ENCODE measurements around the gene CEMIP2.

CEMIP2 gene

DNA sequence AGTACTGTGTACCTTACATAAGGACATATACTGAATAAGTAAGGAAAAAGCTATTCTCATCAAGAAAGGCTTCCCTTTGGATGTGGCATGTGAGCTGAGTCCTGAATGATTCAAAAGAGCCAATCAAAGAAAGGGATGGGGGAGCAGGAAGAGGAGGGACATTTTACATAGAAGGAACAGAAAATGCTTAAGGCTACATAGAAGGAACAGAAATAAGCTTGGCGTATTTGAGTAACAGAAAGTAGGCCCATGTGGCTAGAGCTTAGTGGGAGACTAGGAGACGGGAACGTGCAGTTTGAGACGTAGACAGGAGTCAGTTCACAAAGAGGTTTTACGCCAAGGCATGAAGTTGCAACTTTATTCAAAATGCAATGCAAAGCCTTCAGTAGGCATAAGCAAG, 126.3 kb downstream of the CEMIP2 start:
- DNase-seq (ENCODE audit: low read depth in 2 of 2), result no peak

DNA sequence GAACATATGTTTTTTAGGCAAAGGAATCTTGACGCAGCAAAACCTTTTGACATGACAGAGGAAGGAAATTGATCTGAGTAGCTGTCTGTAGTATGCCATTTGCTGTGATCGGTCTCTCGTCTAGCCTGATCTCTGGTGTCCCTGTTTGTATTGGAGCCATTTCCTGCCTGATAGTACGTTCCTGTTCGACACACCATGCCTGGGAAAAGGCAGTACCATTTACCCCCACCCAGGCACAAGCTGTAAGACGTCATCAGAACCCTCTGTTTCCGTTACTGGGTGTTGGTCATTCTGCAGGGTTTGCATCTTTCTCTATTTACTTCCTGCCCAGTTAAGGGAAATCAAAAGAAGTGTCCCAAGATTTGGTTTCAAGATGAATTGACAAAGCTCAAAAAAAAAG, 129.7 kb downstream of the CEMIP2 start:
- no peak for DNase-seq (ENCODE audit: low read depth in 2 of 2)

DNA sequence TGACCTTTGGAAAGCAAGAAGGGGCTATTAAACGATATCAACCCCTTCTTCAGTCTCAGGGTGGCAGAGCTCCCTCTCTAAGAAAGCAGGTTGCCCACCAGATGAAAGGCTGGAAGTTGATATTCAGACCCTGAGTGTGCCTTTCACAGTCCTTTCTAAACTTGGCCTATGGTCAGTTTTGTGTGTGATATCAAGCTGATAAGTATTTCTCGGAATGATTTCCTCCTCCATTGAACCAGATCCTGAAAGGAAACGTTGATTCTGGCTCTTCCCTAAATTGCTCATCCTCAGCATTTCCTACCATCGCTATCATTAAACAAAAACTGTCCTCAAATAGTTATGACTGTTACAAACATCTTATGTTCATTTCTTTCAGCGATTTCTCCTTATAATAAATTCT, 130.4 kb downstream of the CEMIP2 start:
- DNase-seq (ENCODE audit: low read depth in 2 of 2), result no peak

DNA sequence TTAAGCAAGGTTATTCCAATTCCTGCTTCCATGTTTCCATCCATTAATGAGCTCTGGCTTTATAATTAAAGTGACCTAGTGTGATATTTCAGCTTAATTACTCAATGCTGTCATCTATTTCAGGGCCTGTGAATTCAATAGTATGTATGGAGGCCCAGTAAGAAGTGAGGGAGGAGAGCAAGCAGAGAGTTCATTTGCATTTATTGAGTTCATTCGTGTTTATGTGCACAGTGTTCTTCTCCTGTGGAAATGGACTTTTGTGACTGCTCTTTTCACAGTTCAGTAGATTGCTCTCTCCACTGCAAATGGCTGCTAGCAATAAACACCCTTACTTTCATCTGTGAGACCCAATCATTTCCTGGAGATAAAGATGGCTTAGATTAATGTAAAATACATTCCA, 130.9 kb downstream of the CEMIP2 start:
- no peak for DNase-seq (ENCODE audit: low read depth in 2 of 2)

DNA sequence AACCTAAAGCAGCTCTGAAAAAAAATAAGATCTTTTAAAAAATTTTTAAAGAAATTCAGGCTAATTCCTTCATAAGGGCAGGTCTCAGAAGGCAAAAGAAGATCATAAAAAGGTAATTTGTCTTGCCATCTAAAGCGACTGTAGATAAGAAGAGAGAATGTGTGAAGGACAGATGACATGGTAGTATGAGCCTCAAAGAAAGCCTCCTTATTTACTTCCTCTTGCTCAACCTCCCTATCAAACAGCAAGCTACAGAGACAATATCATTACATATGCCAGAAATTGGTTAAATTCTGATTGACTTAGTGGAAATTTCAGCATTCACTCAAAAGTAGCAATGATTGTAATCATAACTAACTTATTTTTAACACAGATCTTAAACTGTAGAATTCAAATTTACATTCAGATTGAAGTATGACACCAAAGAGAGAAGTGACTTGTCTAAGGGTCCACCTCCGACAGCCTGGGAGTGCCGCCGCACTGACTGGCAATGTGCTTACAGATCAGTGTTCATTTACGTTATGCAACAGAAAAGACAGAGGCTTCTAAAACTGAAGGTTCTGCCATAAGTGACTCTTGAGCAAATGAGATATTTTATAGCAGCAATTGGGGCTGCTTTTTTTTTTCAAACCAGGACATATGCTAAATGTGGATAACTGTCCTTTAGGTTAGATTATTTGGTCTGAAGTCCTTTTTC, 132.0 kb downstream of the CEMIP2 start:
- DNase-seq (ENCODE audit: low read depth in 2 of 2), result no peak

DNA sequence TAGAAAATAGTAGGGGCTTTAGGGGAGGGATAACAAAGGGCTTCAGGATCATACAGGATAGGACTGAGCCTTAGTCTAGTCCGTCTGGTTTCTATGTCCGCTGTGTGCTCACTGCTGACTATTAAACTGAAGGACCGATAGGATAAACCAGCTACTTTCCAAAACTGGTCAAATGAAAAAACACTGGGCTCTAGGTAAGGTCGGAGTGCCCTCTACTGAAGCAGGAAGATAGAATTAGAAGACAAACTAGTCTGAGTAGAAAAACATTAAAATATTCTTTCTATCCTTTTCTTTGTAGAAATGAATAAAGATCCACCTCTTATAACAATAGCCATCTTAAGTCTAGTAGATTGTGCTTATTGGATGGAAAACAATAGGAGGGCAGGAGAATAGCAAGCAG, 133.6 kb downstream of the CEMIP2 start:
- DNase-seq (ENCODE audit: low read depth in 2 of 2), result no peak

All from stimulated activated CD4-positive, alpha-beta T cell treated with anti-CD3 and anti-CD28 coated beads, Interleukin-1b, Interleukin-23, amount 100 ng/mL, for 4 hours (primary cell).